Keratinocyte (primary cell): ENCODE measurements around the gene FBXO31. TPM values are rescaled to one million over a fixed set of nuclear protein-coding genes. Genes with fewer than 3 reads are reported as not detected.

ENCODE experiments used
- DNase-seq: peaks from one replicate; pipeline ENCODE4 v3.0.0-alpha.2; 2011; ENCODE audit warnings: low read depth, missing footprints, low spot score
- FAIRE-seq: peaks from 2 replicates; lab custom pipeline; 2011; peaks lifted over from hg19 to GRCh38; lab: Jason Lieb, UNC
- H2AFZ ChIP-seq: 2 replicates; pipeline ENCODE4 v1.6.0; 2012; ENCODE audit warnings: low read length, control low read depth, inconsistent platforms; ENCODE audit not compliant: control insufficient read depth
- H3K27ac ChIP-seq: 2 replicates; pipeline ENCODE4 v1.5.1; 2011; ENCODE audit warnings: low read length; ENCODE audit not compliant: control insufficient read depth, insufficient read depth
- H3K27me3 ChIP-seq: 3 replicates; pipeline ENCODE4 v1.6.0; 2011; ENCODE audit warnings: low read length; ENCODE audit not compliant: control insufficient read depth, insufficient read depth; ENCODE audit errors: extremely low read depth
- H3K36me3 ChIP-seq, 2 experiments: 2 replicates in 1 of 2; 3 replicates in 1 of 2; pipeline ENCODE4 v1.5.1; 2011; ENCODE audit warnings: low read length in 2 of 2, mild to moderate bottlenecking in 1 of 2; ENCODE audit not compliant: control insufficient read depth in 2 of 2, insufficient read depth in 2 of 2; ENCODE audit errors: extremely low read depth in 1 of 2
- H3K4me1 ChIP-seq: 3 replicates; pipeline ENCODE4 v1.5.1; 2011; ENCODE audit warnings: low read length; ENCODE audit not compliant: control insufficient read depth, insufficient read depth; ENCODE audit errors: extremely low read depth
- H3K4me2 ChIP-seq: 3 replicates; pipeline ENCODE4 v1.6.0; 2011; ENCODE audit warnings: low read depth, low read length; ENCODE audit not compliant: control insufficient read depth, insufficient read depth; ENCODE audit errors: extremely low read depth
- H3K4me3 ChIP-seq, 3 experiments: fragments of 200-600 bp in 1 of 3; sonication (generic) in 1 of 3; 2 replicates in 2 of 3; 3 replicates in 1 of 3; pipeline ENCODE4 v1.5.1; 2011 to 2016; ENCODE audit warnings: low read length in 3 of 3, mild to moderate bottlenecking in 3 of 3, control low read depth in 2 of 3, inconsistent platforms in 1 of 3, low read depth in 1 of 3, mixed read lengths in 1 of 3, mixed run types in 1 of 3, moderate library complexity in 1 of 3; ENCODE audit not compliant: control insufficient read depth in 2 of 3, insufficient read depth in 2 of 3; ENCODE audit errors: extremely low read depth in 1 of 3
- H3K79me2 ChIP-seq: 2 replicates; pipeline ENCODE4 v1.6.0; 2012; ENCODE audit warnings: low read length; ENCODE audit not compliant: control insufficient read depth, insufficient read depth
- H3K9ac ChIP-seq: 3 replicates; pipeline ENCODE4 v1.6.0; 2011; ENCODE audit warnings: low read length; ENCODE audit not compliant: control insufficient read depth, insufficient read depth; ENCODE audit errors: extremely low read depth
- H3K9me1 ChIP-seq: 3 replicates; pipeline ENCODE4 v1.6.0; 2011; ENCODE audit warnings: low read length; ENCODE audit not compliant: control insufficient read depth, insufficient read depth; ENCODE audit errors: extremely low read depth
- H3K9me3 ChIP-seq: 2 replicates; pipeline ENCODE4 v1.5.1; 2012; ENCODE audit warnings: low read depth, low read length; ENCODE audit not compliant: control insufficient read depth
- H4K20me1 ChIP-seq: 3 replicates; pipeline ENCODE4 v1.6.0; 2011; ENCODE audit warnings: low read length; ENCODE audit not compliant: control insufficient read depth, insufficient read depth; ENCODE audit errors: extremely low read depth
- CTCF ChIP-seq, 3 experiments: IDR thresholded peaks in 1 of 3; conservative IDR thresholded peaks in 1 of 3; optimal IDR thresholded peaks in 1 of 3; 2 replicates in 2 of 3; 3 replicates in 1 of 3; pipeline versions ENCODE3 to v1.5.1; 2011; ENCODE audit warnings: low read length in 3 of 3, mild to moderate bottlenecking in 3 of 3, moderate library complexity in 2 of 3, control low read depth in 1 of 3, inconsistent platforms in 1 of 3; ENCODE audit not compliant: insufficient read depth in 2 of 3; ENCODE audit errors: extremely low read depth in 1 of 3
- EZH2 ChIP-seq: IDR thresholded peaks from one replicate; pipeline ENCODE4 v1.6.1; 2012; ENCODE audit warnings: inconsistent platforms, mild to moderate bottlenecking, low read length, moderate library complexity
- dilution Hi-C: fragments of 300-500 bp; cut with MboI; formaldehyde crosslinking; loops from one replicate; pipeline ENCODE4 v1.7.0; 2020; ENCODE audit warnings: low sequenced_read_pairs; ENCODE audit not compliant: extremely low pct_ligation_motif_present
- polyA plus RNA-seq, 5 experiments: library from polyadenylated mRNA; depleted of rRNA in 3 of 5; stranded (reverse) in 3 of 5; stranded (forward) in 1 of 5; unstranded in 1 of 5; fragments of >200 nt; gene quantifications; 1 replicate in 1 of 5; 2 replicates in 3 of 5; 3 replicates in 1 of 5; pipeline versions ENCODE4 v1.2.1 to v1.2.3, GENCODE V29; 2011 to 2012; ENCODE audit warnings: missing spikeins in 2 of 5, low read depth in 1 of 5, low replicate concordance in 1 of 5

FBXO31 gene
- polyA plus RNA-seq, 1 donor (not counting 4 experiments of a cell fraction or from before 2014, with no cell fraction given): 17.0 TPM

GRCh38 chr16:87371261-87371866 lies 12.2 kb downstream of the FBXO31 start:
- H3K4me2 ChIP-seq: no peak overlapping the region
- FAIRE-seq: no peak
- no peak for DNase-seq
- H3K27me3 ChIP-seq: no peaks in the 10 kb centered on the region
- no peak overlapping the region for H3K4me3 ChIP-seq
- H3K4me1 ChIP-seq: peaks cover 11% of the 10 kb centered on the region
- peaks cover 4% of the 10 kb centered on the region for H3K9me1 ChIP-seq
- H2AFZ ChIP-seq: no peak overlapping the region
- TF ChIP-seq EZH2 (no peak), CTCF (optimal IDR thresholded peaks at IDR 0.05 in 1 of 3, IDR thresholded peaks at IDR 0.05 in 1 of 3, conservative IDR thresholded peaks at IDR 0.05 in 1 of 3; ENCODE audit: extremely low read depth in 1 of 3, insufficient read depth in 2 of 3, low read length in 3 of 3) (no peak)
- H4K20me1 ChIP-seq: peaks cover 18% of the 10 kb centered on the region
- H3K36me3 ChIP-seq: peaks cover 8 to 10% of the 10 kb centered on the region in 2 experiments
- no peak overlapping the region for H3K9ac ChIP-seq
- no peak overlapping the region for H3K27ac ChIP-seq
- H3K79me2 ChIP-seq: peaks cover 90% of the 10 kb centered on the region
- dilution Hi-C loops: no loop called here
- no peaks in the 10 kb centered on the region for H3K9me3 ChIP-seq

- H3K79me2 ChIP-seq: peaks cover 89% of the 10 kb centered on the region
- no peak overlapping the region for H3K27ac ChIP-seq
- no peak overlapping the region for H3K4me2 ChIP-seq
- H3K9me1 ChIP-seq: peaks cover 2% of the 10 kb centered on the region
- H3K4me1 ChIP-seq: no peaks in the 10 kb centered on the region
- H3K9me3 ChIP-seq: no peaks in the 10 kb centered on the region
- H3K9ac ChIP-seq: no peak overlapping the region
- FAIRE-seq: no peak
- DNase-seq: no peak
- peaks cover 18% of the 10 kb centered on the region for H4K20me1 ChIP-seq
- dilution Hi-C loops: no loop called here
- TF ChIP-seq EZH2 (no peak), CTCF (optimal IDR thresholded peaks at IDR 0.05 in 1 of 3, IDR thresholded peaks at IDR 0.05 in 1 of 3, conservative IDR thresholded peaks at IDR 0.05 in 1 of 3; ENCODE audit: extremely low read depth in 1 of 3, insufficient read depth in 2 of 3, low read length in 3 of 3) (no peak)
- H3K36me3 ChIP-seq: peaks cover 9 to 20% of the 10 kb centered on the region in 2 experiments
- no peak overlapping the region for H3K4me3 ChIP-seq
- no peaks in the 10 kb centered on the region for H3K27me3 ChIP-seq
- H2AFZ ChIP-seq: no peak overlapping the region
Observed at GRCh38 chr16:87369796-87370719, 13.5 kb downstream of the FBXO31 start.
